IMR-90 (cell line): Measurements from ENCODE around the gene C19orf47. TPM values are rescaled to one million over a fixed set of nuclear protein-coding genes. Genes with fewer than 3 reads are reported as not detected.

ENCODE experiments used
- ATAC-seq: fragments of 200-7000 bp; cut with Tn5 transposase; 2 replicates; pipeline ENCODE4 v1.9.1; 2020; ENCODE audit warnings: low read depth, mild to moderate bottlenecking, moderate library complexity
- BruUV-seq: library from RNA; stranded (reverse); fragments of 400-500 nt; replicated peaks from 2 replicates; lab custom pipeline; 2021; lab: Mats Ljungman, UMichigan
- CTCF ChIA-PET: fragments of 300-600 bp; formaldehyde crosslinking; extraction: SDS; loops from one replicate; lab custom pipeline; 2021; ENCODE audit warnings: antibody characterized with exemption; lab: Yijun Ruan, JAX
- POLR2A ChIA-PET: fragments of 300-600 bp; sonication (Branson Sonifier 250); formaldehyde crosslinking; loops from one replicate; lab custom pipeline; 2022; ENCODE audit warnings: antibody characterized with exemption; ENCODE audit not compliant: unreplicated experiment; lab: Charles Lee
- DNase-seq: peaks from one replicate; pipeline ENCODE4 v3.0.0; 2013
- H2AFZ ChIP-seq: replicated peaks from 2 replicates; pipeline ENCODE3; 2013; ENCODE audit warnings: low read length, mild to moderate bottlenecking; ENCODE audit not compliant: poor library complexity
- H2AK5ac ChIP-seq: 2 replicates; pipeline ENCODE4 v1.6.1; 2013; ENCODE audit warnings: low read depth, low read length, inconsistent platforms
- H2AK9ac ChIP-seq: replicated peaks from 2 replicates; pipeline ENCODE3; 2013; ENCODE audit warnings: mild to moderate bottlenecking, low read depth, low read length, moderate library complexity; ENCODE audit not compliant: poor library complexity
- H2BK120ac ChIP-seq: 2 replicates; pipeline ENCODE4 v1.6.1; 2013; ENCODE audit warnings: low read depth, low read length, inconsistent platforms
- H2BK15ac ChIP-seq: 3 replicates; pipeline ENCODE4 v1.6.1; 2013; ENCODE audit warnings: low read depth, low read length, inconsistent platforms
- H2BK20ac ChIP-seq: 2 replicates; pipeline ENCODE4 v1.6.1; 2013; ENCODE audit warnings: low read depth, mild to moderate bottlenecking, inconsistent platforms, low read length, moderate library complexity
- H2BK5ac ChIP-seq: 2 replicates; pipeline ENCODE4 v1.6.1; 2013; ENCODE audit warnings: mild to moderate bottlenecking, low read depth, low read length, inconsistent platforms; ENCODE audit not compliant: poor library complexity, severe bottlenecking
- H3K14ac ChIP-seq: replicated peaks from 2 replicates; pipeline ENCODE4 v1.6.1; 2013; ENCODE audit warnings: low read depth, low read length, inconsistent platforms
- H3K18ac ChIP-seq: 2 replicates; pipeline ENCODE4 v1.6.1; 2013; ENCODE audit warnings: low read depth, low read length, control low read depth
- H3K23ac ChIP-seq: 2 replicates; pipeline ENCODE4 v1.6.1; 2013; ENCODE audit warnings: low read depth, low read length, inconsistent platforms
- H3K27ac ChIP-seq: 2 replicates; pipeline ENCODE4 v1.5.1; 2013; ENCODE audit warnings: mild to moderate bottlenecking, control low read depth, low read length; ENCODE audit not compliant: insufficient read depth
- H3K27me3 ChIP-seq: 2 replicates; pipeline ENCODE4 v1.6.1; 2013; ENCODE audit warnings: low read length; ENCODE audit not compliant: control insufficient read depth, insufficient read depth
- H3K36me3 ChIP-seq: 2 replicates; pipeline ENCODE4 v1.6.1; 2013; ENCODE audit warnings: low read length, mixed read lengths; ENCODE audit not compliant: control insufficient read depth, insufficient read depth
- H3K4ac ChIP-seq: 2 replicates; pipeline ENCODE4 v1.6.1; 2013; ENCODE audit warnings: low read depth, low read length, inconsistent platforms
- H3K4me1 ChIP-seq: 2 replicates; pipeline ENCODE4 v1.6.1; 2013; ENCODE audit warnings: low read length, mixed read lengths; ENCODE audit not compliant: control insufficient read depth, insufficient read depth
- H3K4me2 ChIP-seq: 2 replicates; pipeline ENCODE4 v1.6.1; 2013; ENCODE audit warnings: low read depth, mild to moderate bottlenecking, control low read depth, low read length, moderate library complexity
- H3K4me3 ChIP-seq: 2 replicates; pipeline ENCODE4 v1.5.1; 2013; ENCODE audit warnings: low read depth, mild to moderate bottlenecking, control low read depth, low read length, moderate library complexity; ENCODE audit not compliant: insufficient read depth
- H3K56ac ChIP-seq: 2 replicates; pipeline ENCODE4 v1.6.1; 2013; ENCODE audit warnings: low read length, inconsistent platforms; ENCODE audit not compliant: insufficient read depth; ENCODE audit errors: extremely low read depth
- H3K79me1 ChIP-seq, 2 experiments: 2 replicates each; pipeline ENCODE4 v1.6.1; 2013; ENCODE audit warnings: low read length in 2 of 2, inconsistent platforms in 1 of 2, low read depth in 1 of 2
- H3K9ac ChIP-seq: 2 replicates; pipeline ENCODE4 v1.6.1; 2013; ENCODE audit warnings: low read depth, low read length, control low read depth
- H3K9me1 ChIP-seq: 2 replicates; pipeline ENCODE4 v1.6.1; 2013; ENCODE audit warnings: low read length, inconsistent platforms; ENCODE audit not compliant: insufficient read depth
- H3K9me3 ChIP-seq: 2 replicates; pipeline ENCODE4 v1.6.1; 2013; ENCODE audit warnings: low read length; ENCODE audit not compliant: control insufficient read depth, insufficient read depth
- H4K20me1 ChIP-seq: 2 replicates; pipeline ENCODE4 v1.6.1; 2013; ENCODE audit warnings: low read length, inconsistent platforms; ENCODE audit not compliant: insufficient read depth
- H4K5ac ChIP-seq: 2 replicates; pipeline ENCODE4 v1.6.1; 2013; ENCODE audit warnings: mild to moderate bottlenecking, low read depth, low read length, control low read depth
- H4K8ac ChIP-seq, 2 experiments: 2 replicates each; pipeline ENCODE4 v1.6.1; 2013; ENCODE audit warnings: low read depth in 2 of 2, low read length in 2 of 2, control low read depth in 1 of 2, inconsistent platforms in 1 of 2
- H4K91ac ChIP-seq: 2 replicates; pipeline ENCODE4 v1.6.1; 2013; ENCODE audit warnings: low read depth, low read length, inconsistent platforms; ENCODE audit not compliant: insufficient read depth
- CHD1 ChIP-seq: IDR thresholded peaks from 2 replicates; pipeline ENCODE4 v1.6.1; 2012; ENCODE audit warnings: low read depth, low read length, improper control_type of control experiment
- CTCF ChIP-seq: conservative IDR thresholded peaks from 2 replicates; pipeline ENCODE4 v1.5.1; 2012; ENCODE audit warnings: mild to moderate bottlenecking, low read depth, low read length, improper control_type of control experiment
- MAFK ChIP-seq: IDR thresholded peaks from 2 replicates; pipeline ENCODE4 v1.6.1; 2012; ENCODE audit warnings: low read depth, low read length, improper control_type of control experiment
- WGBS, 2 experiments: methylation state at CpG; one replicate each; pipeline versions ENCODE4 v1.1.5 to v1.1.7; 2013; ENCODE audit warnings: missing lambda C conversion rate in 2 of 2; ENCODE audit not compliant: insufficient read length in 1 of 2; ENCODE audit errors: extremely low coverage in 2 of 2; 5-methylcytosine and 5-hydroxymethylcytosine counted together
- dilution Hi-C: fragments of 300-500 bp; cut with HindIII; formaldehyde crosslinking; loops from one replicate; pipeline ENCODE4 v1.14.3; 2018; ENCODE audit warnings: low sequenced_read_pairs; ENCODE audit not compliant: unreplicated experiment
- in situ Hi-C: fragments of 300-500 bp; cut with MboI; formaldehyde crosslinking; loops from 3 replicates; pipeline ENCODE4 v1.14.3; 2019; ENCODE audit warnings: low sequenced_read_pairs, inconsistent platforms, mixed read lengths
- intact Hi-C: fragments of 100-400 bp; cut with micrococcal nuclease; formaldehyde crosslinking; loops from 2 replicates; pipeline ENCODE4 v1.10.0; 2022
- polyA plus RNA-seq, 3 experiments: library from polyadenylated mRNA; depleted of rRNA; stranded (reverse); fragments of >200 nt; gene quantifications; 2 replicates each; pipeline ENCODE4 v1.2.3, GENCODE V29; 2012; ENCODE audit warnings: low replicate concordance in 1 of 3
- total RNA-seq: library from RNA; depleted of rRNA; stranded (reverse); fragments of >200 nt; gene quantifications from 2 replicates; pipeline ENCODE4 v1.2.3, GENCODE V29; 2012

C19orf47 gene
- total and polyA plus RNA-seq, 2 of the 4 experiments (the other 2 are of a cell fraction), result 3.6 to 16.3 TPM

- ChIA-PET POLR2A (no interaction called here), CTCF (no interaction called here)
- no peak overlapping the region for H2BK5ac ChIP-seq
- no peak overlapping the region for H3K4me2 ChIP-seq
- no peak overlapping the region for H2AK5ac ChIP-seq
- no peak overlapping the region for H3K23ac ChIP-seq
- H2AK9ac ChIP-seq, result no peak overlapping the region
- H4K20me1 ChIP-seq, result peaks cover 77% of the 10 kb centered on the region
- no peak overlapping the region for H3K14ac ChIP-seq
- dilution Hi-C loops, result no loop called here
- TF ChIP-seq MAFK (no peak), CHD1 (no peak), CTCF (no peak)
- no peak overlapping the region for H4K8ac ChIP-seq
- peaks cover 19% of the 10 kb centered on the region; the same call in 1 of the 2 replicates for H3K9me1 ChIP-seq
- no peaks in the 10 kb centered on the region for H3K9me3 ChIP-seq
- H3K4me3 ChIP-seq, result no peak overlapping the region
- in situ Hi-C loops, result no loop called here
- no peak overlapping the region for H4K5ac ChIP-seq
- no TSS peak for BruUV-seq
- no peaks in the 10 kb centered on the region for H3K27me3 ChIP-seq
- WGBS, 2 experiments, result 92% methylated on average over 9 of the region's 14 CpGs; no CpG with 5 or more reads in 1 of the 2 experiments
- no peak overlapping the region for H2BK120ac ChIP-seq
- ATAC-seq (no peak), DNase-seq (no peak)
- H3K79me1 ChIP-seq, result peaks cover 39 to 93% of the 10 kb centered on the region in 2 experiments
- H3K18ac ChIP-seq, result no peak overlapping the region
- H2BK20ac ChIP-seq, result no peak overlapping the region
- peaks cover 7% of the 10 kb centered on the region; the same call in 1 of the 2 replicates for H3K36me3 ChIP-seq
- intact Hi-C loops, result no loop called here
- no peak overlapping the region for H4K91ac ChIP-seq
- peaks cover 13% of the 10 kb centered on the region for H3K4me1 ChIP-seq
- H2BK15ac ChIP-seq, result no peak overlapping the region
- no peak overlapping the region for H3K9ac ChIP-seq
- no peak overlapping the region for H2AFZ ChIP-seq
- no peak overlapping the region for H3K56ac ChIP-seq
- no peak overlapping the region for H3K4ac ChIP-seq
- no peak overlapping the region for H3K27ac ChIP-seq
Measured at GRCh38 chr19:40272261-40272660, 75.9 kb downstream of the C19orf47 start.
